ENCODE data around the gene UACA.
"Not testable (repeated sequence)": the region's sequence is repeated elsewhere in the genome, so short reads cannot be mapped to it uniquely, and the experiment has no call there.

DNA sequence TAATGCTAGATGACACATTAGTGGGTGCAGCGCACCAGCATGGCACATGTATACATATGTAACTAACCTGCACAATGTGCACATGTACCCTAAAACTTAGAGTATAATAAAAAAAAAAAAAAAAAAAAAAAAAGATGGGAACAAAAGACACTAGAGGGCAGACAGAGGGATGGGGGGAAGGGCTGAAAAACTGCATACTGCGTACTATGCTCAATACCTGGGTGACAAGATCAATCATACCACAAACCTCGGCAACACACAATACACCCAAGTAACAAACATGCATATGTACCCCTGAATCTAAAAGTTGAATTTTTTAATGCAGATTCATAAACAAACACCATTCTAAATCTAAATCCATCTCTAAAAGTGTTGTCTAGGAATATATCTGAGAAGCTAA lies 28.3 kb downstream of the UACA start:
- TF ChIP-seq, protein P1, sequence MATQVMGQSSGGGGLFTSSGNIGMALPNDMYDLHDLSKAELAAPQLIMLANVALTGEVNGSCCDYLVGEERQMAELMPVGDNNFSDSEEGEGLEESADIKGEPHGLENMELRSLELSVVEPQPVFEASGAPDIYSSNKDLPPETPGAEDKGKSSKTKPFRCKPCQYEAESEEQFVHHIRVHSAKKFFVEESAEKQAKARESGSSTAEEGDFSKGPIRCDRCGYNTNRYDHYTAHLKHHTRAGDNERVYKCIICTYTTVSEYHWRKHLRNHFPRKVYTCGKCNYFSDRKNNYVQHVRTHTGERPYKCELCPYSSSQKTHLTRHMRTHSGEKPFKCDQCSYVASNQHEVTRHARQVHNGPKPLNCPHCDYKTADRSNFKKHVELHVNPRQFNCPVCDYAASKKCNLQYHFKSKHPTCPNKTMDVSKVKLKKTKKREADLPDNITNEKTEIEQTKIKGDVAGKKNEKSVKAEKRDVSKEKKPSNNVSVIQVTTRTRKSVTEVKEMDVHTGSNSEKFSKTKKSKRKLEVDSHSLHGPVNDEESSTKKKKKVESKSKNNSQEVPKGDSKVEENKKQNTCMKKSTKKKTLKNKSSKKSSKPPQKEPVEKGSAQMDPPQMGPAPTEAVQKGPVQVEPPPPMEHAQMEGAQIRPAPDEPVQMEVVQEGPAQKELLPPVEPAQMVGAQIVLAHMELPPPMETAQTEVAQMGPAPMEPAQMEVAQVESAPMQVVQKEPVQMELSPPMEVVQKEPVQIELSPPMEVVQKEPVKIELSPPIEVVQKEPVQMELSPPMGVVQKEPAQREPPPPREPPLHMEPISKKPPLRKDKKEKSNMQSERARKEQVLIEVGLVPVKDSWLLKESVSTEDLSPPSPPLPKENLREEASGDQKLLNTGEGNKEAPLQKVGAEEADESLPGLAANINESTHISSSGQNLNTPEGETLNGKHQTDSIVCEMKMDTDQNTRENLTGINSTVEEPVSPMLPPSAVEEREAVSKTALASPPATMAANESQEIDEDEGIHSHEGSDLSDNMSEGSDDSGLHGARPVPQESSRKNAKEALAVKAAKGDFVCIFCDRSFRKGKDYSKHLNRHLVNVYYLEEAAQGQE (IDR thresholded peaks at IDR 0.05; ENCODE audit: low read depth, low read length), result not testable (repeated sequence)
- not testable (repeated sequence) for TF ChIP-seq NFIC (IDR thresholded peaks at IDR 0.05; ENCODE audit: borderline replicate concordance); TEAD4 (IDR thresholded peaks at IDR 0.05; ENCODE audit: borderline replicate concordance, insufficient read depth); POLR2AphosphoS5 (IDR thresholded peaks at IDR 0.05; ENCODE audit: low read depth, low read length); YY1 (IDR thresholded peaks at IDR 0.05; ENCODE audit: low read depth); MEF2A (IDR thresholded peaks at IDR 0.05; ENCODE audit: borderline replicate concordance, low read depth); FOXM1 (IDR thresholded peaks at IDR 0.05; ENCODE audit: low read depth)
- TF ChIP-seq, protein P2, sequence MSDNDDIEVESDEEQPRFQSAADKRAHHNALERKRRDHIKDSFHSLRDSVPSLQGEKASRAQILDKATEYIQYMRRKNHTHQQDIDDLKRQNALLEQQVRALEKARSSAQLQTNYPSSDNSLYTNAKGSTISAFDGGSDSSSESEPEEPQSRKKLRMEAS (IDR thresholded peaks at IDR 0.05; ENCODE audit: low read depth), result not testable (repeated sequence)
- TF ChIP-seq, protein P3, sequence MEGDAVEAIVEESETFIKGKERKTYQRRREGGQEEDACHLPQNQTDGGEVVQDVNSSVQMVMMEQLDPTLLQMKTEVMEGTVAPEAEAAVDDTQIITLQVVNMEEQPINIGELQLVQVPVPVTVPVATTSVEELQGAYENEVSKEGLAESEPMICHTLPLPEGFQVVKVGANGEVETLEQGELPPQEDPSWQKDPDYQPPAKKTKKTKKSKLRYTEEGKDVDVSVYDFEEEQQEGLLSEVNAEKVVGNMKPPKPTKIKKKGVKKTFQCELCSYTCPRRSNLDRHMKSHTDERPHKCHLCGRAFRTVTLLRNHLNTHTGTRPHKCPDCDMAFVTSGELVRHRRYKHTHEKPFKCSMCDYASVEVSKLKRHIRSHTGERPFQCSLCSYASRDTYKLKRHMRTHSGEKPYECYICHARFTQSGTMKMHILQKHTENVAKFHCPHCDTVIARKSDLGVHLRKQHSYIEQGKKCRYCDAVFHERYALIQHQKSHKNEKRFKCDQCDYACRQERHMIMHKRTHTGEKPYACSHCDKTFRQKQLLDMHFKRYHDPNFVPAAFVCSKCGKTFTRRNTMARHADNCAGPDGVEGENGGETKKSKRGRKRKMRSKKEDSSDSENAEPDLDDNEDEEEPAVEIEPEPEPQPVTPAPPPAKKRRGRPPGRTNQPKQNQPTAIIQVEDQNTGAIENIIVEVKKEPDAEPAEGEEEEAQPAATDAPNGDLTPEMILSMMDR (IDR thresholded peaks at IDR 0.05), result not testable (repeated sequence)

Data from SK-N-SH (cell line).